ENCODE results near the gene CDC5L.
A peak's percentile ranks its signal among the peaks of the same experiment; 100 is the strongest.
"Not testable (repeated sequence)": the region's sequence is repeated elsewhere in the genome, so short reads cannot be mapped to it uniquely, and the experiment has no call there.

The CDC5L gene

GRCh38 chr6:44411141-44411540, 23.6 kb downstream of the CDC5L start:
- no peak for DNase-seq (ENCODE audit: low read depth in 1 of 2, low spot score in 1 of 2)

- DNase-seq (ENCODE audit: low read depth in 1 of 2, low spot score in 1 of 2): no peak
Measured at GRCh38 chr6:44415449-44415848, 27.9 kb downstream of the CDC5L start.

GRCh38 chr6:44415873-44416502, 28.5 kb downstream of the CDC5L start:
- no peak for DNase-seq (ENCODE audit: low read depth in 1 of 2, low spot score in 1 of 2)

GRCh38 chr6:44422531-44422930, 35.0 kb downstream of the CDC5L start:
- DNase-seq (ENCODE audit: low read depth in 1 of 2, low spot score in 1 of 2): no peak

- no peak for DNase-seq (ENCODE audit: low read depth in 1 of 2, low spot score in 1 of 2)
Measured at GRCh38 chr6:44423306-44423705, 35.8 kb downstream of the CDC5L start.

GRCh38 chr6:44425951-44426350, 38.4 kb downstream of the CDC5L start:
- no peak for DNase-seq (ENCODE audit: low read depth in 1 of 2, low spot score in 1 of 2)

- no peak for DNase-seq (ENCODE audit: low read depth in 1 of 2, low spot score in 1 of 2)
Measured at GRCh38 chr6:44428682-44429081, 41.2 kb downstream of the CDC5L start.

GRCh38 chr6:44430326-44430725, 42.8 kb downstream of the CDC5L start:
- DNase-seq (ENCODE audit: low read depth in 1 of 2, low spot score in 1 of 2): no peak

GRCh38 chr6:44431118-44431725, 43.7 kb downstream of the CDC5L start:
- DNase-seq (ENCODE audit: low read depth in 1 of 2, low spot score in 1 of 2): peak in 1 of 2 donors; percentile 25

GRCh38 chr6:44432227-44432626, 44.7 kb downstream of the CDC5L start:
- no peak for DNase-seq (ENCODE audit: low read depth in 1 of 2, low spot score in 1 of 2)

- no peak for DNase-seq (ENCODE audit: low read depth in 1 of 2, low spot score in 1 of 2)
Measured at GRCh38 chr6:44432726-44433125, 45.2 kb downstream of the CDC5L start.

- no peak for DNase-seq (ENCODE audit: low read depth in 1 of 2, low spot score in 1 of 2)
Measured at GRCh38 chr6:44435500-44435899, 48.0 kb downstream of the CDC5L start.

GRCh38 chr6:44438827-44439226, 51.3 kb downstream of the CDC5L start:
- DNase-seq (ENCODE audit: low read depth in 1 of 2, low spot score in 1 of 2): no peak

GRCh38 chr6:44439270-44440045, 52.0 kb downstream of the CDC5L start:
- no peak for DNase-seq (ENCODE audit: low read depth in 1 of 2, low spot score in 1 of 2)

GRCh38 chr6:44441091-44441855, 53.8 kb downstream of the CDC5L start:
- DNase-seq (ENCODE audit: low read depth in 1 of 2, low spot score in 1 of 2): no peak

- DNase-seq (ENCODE audit: low read depth in 1 of 2, low spot score in 1 of 2): no peak
Measured at GRCh38 chr6:44442236-44442635, 54.7 kb downstream of the CDC5L start.

- no peak for DNase-seq (ENCODE audit: low read depth in 1 of 2, low spot score in 1 of 2)
Measured at GRCh38 chr6:44442833-44443444, 55.4 kb downstream of the CDC5L start.

- DNase-seq (ENCODE audit: low read depth in 1 of 2, low spot score in 1 of 2): no peak
Measured at GRCh38 chr6:44444853-44445252, 57.3 kb downstream of the CDC5L start.

- no peak for DNase-seq (ENCODE audit: low read depth in 1 of 2, low spot score in 1 of 2)
Measured at GRCh38 chr6:44446626-44447300, 59.3 kb downstream of the CDC5L start.

- DNase-seq (ENCODE audit: low read depth in 1 of 2, low spot score in 1 of 2): not testable (repeated sequence)
Measured at GRCh38 chr6:44449181-44449580, 61.7 kb downstream of the CDC5L start.

Measured in activated CD4-positive, alpha-beta T cell treated with anti-CD3 and anti-CD28 coated beads, Interleukin-2, amount 50 U/mL, for 24 hours (primary cell).